ENCODE data around the gene HAP1. TPM values are rescaled to one million over a fixed set of nuclear protein-coding genes. Genes with fewer than 3 reads are reported as not detected.
"Not testable (repeated sequence)": the region's sequence is repeated elsewhere in the genome, so short reads cannot be mapped to it uniquely, and the experiment has no call there.

HAP1 gene
- total and polyA plus RNA-seq, 2 experiments from 2014 or later: not detected

DNA sequence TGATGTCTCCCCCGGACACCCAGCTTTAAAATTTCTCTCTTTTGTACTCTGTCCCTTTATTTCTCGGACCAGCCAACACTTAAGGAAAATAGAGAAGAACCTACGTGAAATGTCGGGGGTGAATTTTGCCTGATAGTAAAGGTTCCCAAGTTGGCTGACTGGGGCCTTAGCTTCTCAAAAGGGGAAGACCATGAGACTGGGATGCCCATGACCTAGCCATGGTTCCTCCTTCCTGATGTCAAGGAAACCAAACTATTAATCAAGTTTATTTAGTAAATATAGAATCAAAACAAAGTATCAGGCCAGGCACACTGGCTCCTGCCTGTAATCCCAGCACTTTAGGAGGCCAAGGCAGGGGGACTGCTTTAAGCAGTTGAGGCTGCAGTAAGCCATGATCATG is 48.2 kb downstream of the HAP1 start:
- Histone ChIP-seq H3K36me3 (ENCODE audit: low read depth) (peaks cover 19% of the 10 kb centered on the region), H3K27me3 (replicated peaks; ENCODE audit: insufficient read depth) (no peaks in the 10 kb centered on the region), H3K9me2 (ENCODE audit: insufficient read depth) (no peaks in the 10 kb centered on the region), H3K27ac (no peak overlapping the region), H3K4me2 (ENCODE audit: unreplicated experiment) (no peak overlapping the region), H3K9me3 (ENCODE audit: low read depth) (no peaks in the 10 kb centered on the region), H2AFZ (no peak overlapping the region), H3K4me3 (no peak overlapping the region), H3F3A (ENCODE audit: insufficient read depth) (peaks cover 25% of the 10 kb centered on the region), H3K79me2 (ENCODE audit: insufficient read depth) (peaks cover 20% of the 10 kb centered on the region), H3K4me1 (ENCODE audit: insufficient read depth) (peaks cover 15% of the 10 kb centered on the region), H4K20me1 (ENCODE audit: insufficient read depth) (peaks cover 8% of the 10 kb centered on the region; the same call in 1 of the 2 replicates), H3K9ac (no peak overlapping the region)
- in situ Hi-C loops (cut with MboI): no loop called here
- DNase-seq: no peak
- TF ChIP-seq EZH2 (IDR thresholded peaks at IDR 0.05; ENCODE audit: insufficient read depth, poor library complexity, severe bottlenecking) (no peak), EZH2phosphoT487 (IDR thresholded peaks at IDR 0.05; ENCODE audit: insufficient read depth, low read depth) (no peak)
- 82 to 90% methylated on average over 4 of the region's 4 CpGs for WGBS, 2 experiments (ENCODE audit: low coverage in 1 of 2, low lambda C conversion rate in 2 of 2, missing lambda C conversion rate in 2 of 2)

DNA sequence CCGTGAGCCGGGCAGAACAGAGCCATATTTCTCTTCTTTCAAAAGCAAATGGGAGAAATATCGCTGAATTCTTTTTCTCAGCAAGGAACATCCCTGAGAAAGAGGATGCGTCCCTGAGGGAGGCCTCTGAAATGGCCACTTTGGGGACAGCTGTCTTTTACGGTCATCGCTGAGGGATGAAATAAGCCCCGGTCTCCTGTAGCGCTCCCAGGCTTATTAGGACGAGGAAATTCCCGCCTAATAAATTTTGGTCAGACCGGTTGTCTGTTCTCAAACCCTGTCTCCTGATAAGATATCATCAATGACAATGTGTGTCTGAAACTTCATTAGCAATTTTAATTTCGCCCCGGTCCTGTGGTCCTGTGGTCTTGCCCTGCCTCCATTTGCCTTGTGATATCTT is 48.7 kb downstream of the HAP1 start:
- H3K27me3 ChIP-seq (replicated peaks; ENCODE audit: insufficient read depth); H2AFZ ChIP-seq; in situ Hi-C loops (cut with MboI); H3K9me3 ChIP-seq (ENCODE audit: low read depth); H3K9ac ChIP-seq; DNase-seq; H3K9me2 ChIP-seq (ENCODE audit: insufficient read depth); H3K27ac ChIP-seq; H4K20me1 ChIP-seq (ENCODE audit: insufficient read depth); H3K4me2 ChIP-seq (ENCODE audit: unreplicated experiment); H3K4me3 ChIP-seq: not testable (repeated sequence)
- H3K4me1 ChIP-seq (ENCODE audit: insufficient read depth): peaks cover 10% of the 10 kb centered on the region; the same call in 1 of the 2 replicates
- 84% methylated on average over 13 of the region's 13 CpGs for WGBS, 2 experiments (ENCODE audit: low coverage in 1 of 2, low lambda C conversion rate in 2 of 2, missing lambda C conversion rate in 2 of 2)
- peaks cover 20% of the 10 kb centered on the region for H3F3A ChIP-seq (ENCODE audit: insufficient read depth)
- H3K79me2 ChIP-seq (ENCODE audit: insufficient read depth): peaks cover 14% of the 10 kb centered on the region
- H3K36me3 ChIP-seq (ENCODE audit: low read depth): peaks cover 14% of the 10 kb centered on the region

DNA sequence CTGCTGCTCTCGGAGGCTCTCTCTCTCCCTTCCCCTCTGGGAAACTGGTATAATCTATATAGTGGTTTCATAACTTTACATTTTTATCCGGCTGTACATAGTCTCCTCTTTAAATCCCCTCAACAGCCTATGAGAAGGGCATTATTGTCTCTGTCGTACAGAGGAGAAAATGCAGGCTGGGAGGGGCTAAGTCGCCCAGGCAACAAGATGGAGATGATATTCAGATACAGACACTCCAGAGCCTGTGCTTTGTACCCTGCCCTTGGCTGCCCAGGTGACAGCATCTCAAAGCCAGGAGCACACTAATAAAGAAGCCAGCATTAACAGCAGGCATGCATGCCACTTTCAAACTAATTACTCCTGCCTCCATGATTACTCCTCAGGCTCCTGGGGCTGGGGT is 50.4 kb downstream of the HAP1 start:
- 42 to 51% methylated on average over 4 of the region's 4 CpGs for WGBS, 2 experiments (ENCODE audit: low coverage in 1 of 2, low lambda C conversion rate in 2 of 2, missing lambda C conversion rate in 2 of 2)
- DNase-seq: no peak
- Histone ChIP-seq H3K4me1 (ENCODE audit: insufficient read depth) (peaks cover 12% of the 10 kb centered on the region), H3K9me3 (ENCODE audit: low read depth) (no peaks in the 10 kb centered on the region), H3F3A (ENCODE audit: insufficient read depth) (peaks cover 11% of the 10 kb centered on the region; the same call in 1 of the 2 replicates), H4K20me1 (ENCODE audit: insufficient read depth) (no peaks in the 10 kb centered on the region), H3K9ac (no peak overlapping the region), H3K4me2 (ENCODE audit: unreplicated experiment) (no peak overlapping the region), H3K36me3 (ENCODE audit: low read depth) (no peaks in the 10 kb centered on the region), H3K27me3 (replicated peaks; ENCODE audit: insufficient read depth) (no peaks in the 10 kb centered on the region), H2AFZ (no peak overlapping the region), H3K79me2 (ENCODE audit: insufficient read depth) (no peaks in the 10 kb centered on the region), H3K4me3 (no peak overlapping the region), H3K9me2 (ENCODE audit: insufficient read depth) (no peaks in the 10 kb centered on the region), H3K27ac (no peak overlapping the region)
- TF ChIP-seq EZH2phosphoT487 (IDR thresholded peaks at IDR 0.05; ENCODE audit: insufficient read depth, low read depth) (no peak), EZH2 (IDR thresholded peaks at IDR 0.05; ENCODE audit: insufficient read depth, poor library complexity, severe bottlenecking) (no peak)
- in situ Hi-C loops (cut with MboI): no loop called here

DNA sequence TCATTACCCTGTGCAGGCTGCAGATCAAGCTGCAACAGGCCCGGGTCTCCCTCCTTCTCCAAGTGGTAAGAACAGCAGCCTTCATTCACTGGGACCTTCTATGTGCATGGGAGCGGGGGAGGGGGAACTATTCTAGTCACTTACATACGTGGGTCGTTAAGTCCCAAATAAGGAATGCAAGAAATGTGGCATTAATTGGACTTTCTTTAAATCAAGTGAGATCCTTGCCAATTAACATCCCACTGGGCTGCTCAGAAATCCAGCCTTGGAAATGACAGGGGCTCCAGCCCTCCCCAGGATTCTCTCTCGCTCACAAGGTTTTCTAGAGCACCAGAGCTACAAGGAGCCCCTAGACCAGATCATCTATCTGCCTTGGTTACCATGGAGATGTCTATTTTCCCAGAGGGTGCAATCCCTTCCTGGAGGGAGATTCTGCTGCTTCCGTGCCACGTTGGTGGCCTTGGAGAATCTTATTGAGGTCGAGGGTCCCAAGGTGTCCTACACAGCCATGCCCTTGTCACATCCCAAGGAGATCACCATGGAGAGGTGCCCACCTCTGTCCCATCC is 50.9 kb downstream of the HAP1 start:
- H3K36me3 ChIP-seq (ENCODE audit: low read depth): no peaks in the 10 kb centered on the region
- H3K4me2 ChIP-seq (ENCODE audit: unreplicated experiment): no peak overlapping the region
- in situ Hi-C loops (cut with MboI): no loop called here
- H3K4me1 ChIP-seq (ENCODE audit: insufficient read depth): peaks cover 17% of the 10 kb centered on the region
- no peak overlapping the region for H3K9ac ChIP-seq
- peaks cover 16% of the 10 kb centered on the region for H3F3A ChIP-seq (ENCODE audit: insufficient read depth)
- H3K9me2 ChIP-seq (ENCODE audit: insufficient read depth): no peaks in the 10 kb centered on the region
- H3K79me2 ChIP-seq (ENCODE audit: insufficient read depth): no peaks in the 10 kb centered on the region
- DNase-seq: no peak
- no peaks in the 10 kb centered on the region for H4K20me1 ChIP-seq (ENCODE audit: insufficient read depth)
- no peaks in the 10 kb centered on the region for H3K27me3 ChIP-seq (replicated peaks; ENCODE audit: insufficient read depth)
- no peak overlapping the region for H3K27ac ChIP-seq
- 36 to 38% methylated on average over 8 of the region's 8 CpGs for WGBS, 2 experiments (ENCODE audit: low coverage in 1 of 2, low lambda C conversion rate in 2 of 2, missing lambda C conversion rate in 2 of 2)
- no peaks in the 10 kb centered on the region for H3K9me3 ChIP-seq (ENCODE audit: low read depth)
- no peak for TF ChIP-seq EZH2phosphoT487 (IDR thresholded peaks at IDR 0.05; ENCODE audit: insufficient read depth, low read depth)
- no peak for TF ChIP-seq EZH2 (IDR thresholded peaks at IDR 0.05; ENCODE audit: insufficient read depth, poor library complexity, severe bottlenecking)
- no peak overlapping the region for H3K4me3 ChIP-seq
- H2AFZ ChIP-seq: no peak overlapping the region

DNA sequence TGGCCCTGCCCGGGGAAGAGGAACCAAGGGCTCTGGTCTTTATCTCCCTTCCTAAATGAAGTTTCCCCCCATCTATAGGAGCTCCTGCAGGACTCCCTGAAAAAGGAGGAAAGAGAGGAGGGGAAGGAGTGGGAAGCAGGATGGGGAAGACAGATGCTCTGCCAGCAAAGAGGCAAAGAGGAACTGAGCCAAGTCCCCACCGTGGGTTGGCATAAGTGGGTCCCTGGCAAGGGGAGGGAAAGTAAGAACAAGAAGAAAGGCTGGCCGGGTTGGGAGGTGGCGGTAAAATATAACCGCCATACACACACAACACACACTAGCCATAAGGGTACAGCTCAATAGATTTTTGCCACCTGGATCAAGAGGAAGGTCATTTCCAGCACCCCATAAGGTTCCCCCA is 51.8 kb downstream of the HAP1 start:
- Histone ChIP-seq H3F3A (ENCODE audit: insufficient read depth) (peaks cover 13% of the 10 kb centered on the region), H2AFZ (no peak overlapping the region), H3K79me2 (ENCODE audit: insufficient read depth) (no peaks in the 10 kb centered on the region), H4K20me1 (ENCODE audit: insufficient read depth) (no peaks in the 10 kb centered on the region), H3K9me2 (ENCODE audit: insufficient read depth) (no peaks in the 10 kb centered on the region), H3K4me1 (ENCODE audit: insufficient read depth) (peaks cover 17% of the 10 kb centered on the region), H3K9ac (no peak overlapping the region), H3K9me3 (ENCODE audit: low read depth) (no peaks in the 10 kb centered on the region), H3K36me3 (ENCODE audit: low read depth) (no peaks in the 10 kb centered on the region), H3K27me3 (replicated peaks; ENCODE audit: insufficient read depth) (no peaks in the 10 kb centered on the region), H3K4me2 (ENCODE audit: unreplicated experiment) (no peak overlapping the region), H3K4me3 (no peak overlapping the region), H3K27ac (no peak overlapping the region)
- TF ChIP-seq EZH2phosphoT487 (IDR thresholded peaks at IDR 0.05; ENCODE audit: insufficient read depth, low read depth) (no peak), EZH2 (IDR thresholded peaks at IDR 0.05; ENCODE audit: insufficient read depth, poor library complexity, severe bottlenecking) (no peak)
- no peak for DNase-seq
- whole genome bisulfite sequencing, 2 experiments (ENCODE audit: low coverage in 1 of 2, low lambda C conversion rate in 2 of 2, missing lambda C conversion rate in 2 of 2): 69 to 79% methylated on average over 5 of the region's 5 CpGs
- in situ Hi-C loops (cut with MboI): no loop called here
